Spleen (tissue), 11 donors: ENCODE results near the gene FN3KRP. TPM values are rescaled to one million over a fixed set of nuclear protein-coding genes. Genes with fewer than 3 reads are reported as not detected.

Experiments
- DNase-seq: peaks from one replicate; pipeline ENCODE4 v3.0.0-alpha.2; 2020
- H3K27ac ChIP-seq, 8 donors: fragments of 200-600 bp; sonication (generic) in 7 of 8; 1 replicate in 4 of 8; 2 replicates in 4 of 8; pipeline versions ENCODE4 v1.5.0 to v1.8.0; 2016 to 2021; ENCODE audit warnings: inconsistent platforms in 4 of 8, mild to moderate bottlenecking in 4 of 8, moderate library complexity in 1 of 8
- H3K27me3 ChIP-seq, 7 donors: fragments of 200-600 bp; sonication (generic) in 6 of 7; replicated peaks in 1 of 7; 1 replicate in 4 of 7; 2 replicates in 3 of 7; pipeline versions ENCODE4 v1.5.0 to v1.8.0; 2016 to 2021; ENCODE audit warnings: inconsistent platforms in 3 of 7, mild to moderate bottlenecking in 1 of 7
- H3K36me3 ChIP-seq, 6 donors: fragments of 200-600 bp; sonication (generic) in 5 of 6; 1 replicate in 4 of 6; 2 replicates in 2 of 6; pipeline versions ENCODE4 v1.5.0 to v1.8.0; 2016 to 2021; ENCODE audit warnings: inconsistent platforms in 2 of 6
- H3K4me1 ChIP-seq, 6 donors: fragments of 200-600 bp; sonication (generic) in 5 of 6; 1 replicate in 3 of 6; 2 replicates in 3 of 6; pipeline versions ENCODE4 v1.5.0 to v1.8.0; 2016 to 2021; ENCODE audit warnings: inconsistent platforms in 3 of 6
- H3K4me3 ChIP-seq, 8 donors: fragments of 200-600 bp; sonication (generic) in 7 of 8; 1 replicate in 4 of 8; 2 replicates in 4 of 8; pipeline versions ENCODE4 v1.5.0 to v1.8.0; 2016 to 2021; ENCODE audit warnings: inconsistent platforms in 4 of 8, mild to moderate bottlenecking in 4 of 8, moderate library complexity in 2 of 8
- H3K9me3 ChIP-seq, 8 donors: fragments of 200-600 bp; sonication (generic) in 7 of 8; 1 replicate in 4 of 8; 2 replicates in 4 of 8; pipeline versions ENCODE4 v1.5.0 to v1.8.0; 2016 to 2021; ENCODE audit warnings: inconsistent platforms in 4 of 8
- CTCF ChIP-seq, 11 experiments: fragments of 200-600 bp in 7 of 11; fragments of 450-650 bp in 4 of 11; sonication (generic) in 4 of 11; IDR thresholded peaks in 8 of 11; conservative IDR thresholded peaks in 3 of 11; 1 replicate in 7 of 11; 2 replicates in 4 of 11; pipeline versions ENCODE4 v1.4.0 to v1.8.0; 2016 to 2021; ENCODE audit warnings: antibody characterized with exemption in 11 of 11, inconsistent platforms in 4 of 11, mild to moderate bottlenecking in 1 of 11
- POLR2A ChIP-seq, 3 donors: fragments of 450-650 bp; IDR thresholded peaks; one replicate each; pipeline ENCODE4 v1.5.1; 2017; ENCODE audit warnings: antibody characterized with exemption in 3 of 3, mild to moderate bottlenecking in 1 of 3
- POLR2AphosphoS5 ChIP-seq, 3 donors: sonication (generic); formaldehyde crosslinking; IDR thresholded peaks; one replicate each; pipeline ENCODE4 v1.5.1; 2017; ENCODE audit warnings: antibody characterized with exemption in 3 of 3
- whole genome bisulfite sequencing, 5 donors: extraction: QIAGEN DNeasy Blood & Tissue Kit in 3 of 5; methylation state at CpG; one replicate each; pipeline versions ENCODE4 v1.1.5 to v1.1.7; 2013 to 2018; 5-methylcytosine and 5-hydroxymethylcytosine counted together
- intact Hi-C: fragments of 100-400 bp; cut with DNase I; formaldehyde crosslinking; loops from one replicate; pipeline ENCODE4 v1.15.0; 2023; ENCODE audit warnings: low total_unique reads
- polyA plus RNA-seq, 3 donors: library from polyadenylated mRNA; stranded (reverse); fragments of 200-250 nt; gene quantifications; one replicate each; pipeline ENCODE4 v1.2.1, GENCODE V29; 2013
- total RNA-seq, 7 donors: library from RNA; depleted of rRNA in 3 of 7; stranded (reverse); fragments of >200 nt in 3 of 7; fragmentation: NEBNext Ultra II Directional in 4 of 7; extraction: Animal tissue kit (Norgen Biotek cat#: 25700) in 4 of 7; gene quantifications; one replicate each; pipeline versions ENCODE4 v1.1.0 to v1.2.1, GENCODE V29; 2016 to 2021
- donor health status: healthy with polysubstance abuse.
- donor health status: DM: no; HTN: no; CAD: no; lungs with moderate emphysema.
- donor health status: DM: no; HTN: no; CAD: no.
- donor health status: Bipolar disorder and iron deficiency.
- donor health status: healthy.
- donor health status: DM: no; HTN: no; CAD: no.
- donor health status: DM: yes; HTN: yes; CAD: no.

FN3KRP gene
- total and polyA plus RNA-seq, 10 donors: 16.3 to 35.1 (median 24.8) TPM

- H3K4me3 ChIP-seq: peak overlapping the region; percentile 65 to 92 (median 76)
- 7 to 10% (median 8%) methylated on average over 17 to 45 of the region's 45 CpGs for WGBS, 5 donors
- intact Hi-C loops: no loop called here
- peaks cover 10 to 26% (median 22%) of the 10 kb centered on the region in 6 donors for H3K4me1 ChIP-seq
- peaks cover 0 to 18% (median 3%) of the 10 kb centered on the region in 7 donors for H3K27me3 ChIP-seq
- DNase-seq: no peak
- H3K36me3 ChIP-seq: no peaks in the 10 kb centered on the region
- peaks cover 0 to 17% (median 13%) of the 10 kb centered on the region in 8 donors for H3K9me3 ChIP-seq
- TF ChIP-seq CTCF (IDR thresholded peaks at IDR 0.05 in 8 of 11, conservative IDR thresholded peaks at IDR 0.05 in 3 of 11) (no peak), POLR2AphosphoS5 (IDR thresholded peaks at IDR 0.05) (peak in 2 of 3 donors; percentile 44 to 63)
- peak overlapping the region in 5 of 8 donors; percentile 68 to 76 (median 72) for H3K27ac ChIP-seq
These were observed 17.5 kb upstream of the FN3KRP start for GRCh38 chr17:82698974-82699442.

GRCh38 chr17:82699551-82699950 is 17.0 kb upstream of the FN3KRP start:
- 83 to 88% (median 86%) methylated on average over 13 of the region's 13 CpGs for WGBS, 5 donors
- TF ChIP-seq POLR2A (IDR thresholded peaks at IDR 0.05): no peak
- TF ChIP-seq CTCF (IDR thresholded peaks at IDR 0.05 in 8 of 11, conservative IDR thresholded peaks at IDR 0.05 in 3 of 11): no peak
- TF ChIP-seq POLR2AphosphoS5 (IDR thresholded peaks at IDR 0.05): no peak
- Histone ChIP-seq H3K9me3 (peaks cover 0 to 12% (median 7%) of the 10 kb centered on the region in 8 donors), H3K4me3 (peak overlapping the region in 5 of 8 donors; percentile 69 to 92 (median 84)), H3K27me3 (peaks cover 0 to 18% (median 3%) of the 10 kb centered on the region in 7 donors), H3K4me1 (peaks cover 10 to 26% (median 22%) of the 10 kb centered on the region in 6 donors), H3K27ac (no peak overlapping the region), H3K36me3 (no peaks in the 10 kb centered on the region)
- no peak for DNase-seq
- intact Hi-C loops: no loop called here

GRCh38 chr17:82702231-82702927 is 14.1 kb upstream of the FN3KRP start:
- intact Hi-C loops: no loop called here
- peaks cover 0 to 9% (median 0%) of the 10 kb centered on the region in 7 donors for H3K27me3 ChIP-seq
- DNase-seq: no peak
- H3K36me3 ChIP-seq: no peaks in the 10 kb centered on the region
- TF ChIP-seq POLR2A (IDR thresholded peaks at IDR 0.05) (no peak), POLR2AphosphoS5 (IDR thresholded peaks at IDR 0.05) (no peak), CTCF (IDR thresholded peaks at IDR 0.05 in 8 of 11, conservative IDR thresholded peaks at IDR 0.05 in 3 of 11) (no peak)
- 68 to 82% (median 75%) methylated on average over 20 of the region's 20 CpGs for WGBS, 5 donors
- no peak overlapping the region for H3K4me3 ChIP-seq
- H3K4me1 ChIP-seq: peaks cover 5 to 19% (median 15%) of the 10 kb centered on the region in 6 donors
- no peaks in the 10 kb centered on the region for H3K9me3 ChIP-seq
- H3K27ac ChIP-seq: no peak overlapping the region

- peaks cover 0 to 17% (median 11%) of the 10 kb centered on the region in 6 donors for H3K4me1 ChIP-seq
- peaks cover 0 to under 1% (median 0%) of the 10 kb centered on the region in 7 donors for H3K27me3 ChIP-seq
- no peaks in the 10 kb centered on the region for H3K9me3 ChIP-seq
- intact Hi-C loops: no loop called here
- no peak overlapping the region for H3K4me3 ChIP-seq
- TF ChIP-seq CTCF (IDR thresholded peaks at IDR 0.05 in 8 of 11, conservative IDR thresholded peaks at IDR 0.05 in 3 of 11) (no peak), POLR2A (IDR thresholded peaks at IDR 0.05) (no peak), POLR2AphosphoS5 (IDR thresholded peaks at IDR 0.05) (no peak)
- DNase-seq: no peak
- no peak overlapping the region for H3K27ac ChIP-seq
- no peaks in the 10 kb centered on the region for H3K36me3 ChIP-seq
- 78 to 88% (median 83%) methylated on average over 16 to 26 of the region's 26 CpGs for WGBS, 5 donors
These were observed 13.3 kb upstream of the FN3KRP start for GRCh38 chr17:82703036-82703745.
